K562 (cell line): ENCODE results near the gene TBC1D12. TPM values are rescaled to one million over a fixed set of nuclear protein-coding genes. Genes with fewer than 3 reads are reported as not detected.

ENCODE experiments used
- ARID3B ChIP-seq: fragments of 250-450 bp; sonication (Bioruptor Pico); IDR thresholded peaks from 2 replicates; pipeline ENCODE4 v1.4.0; 2020; ENCODE audit warnings: borderline replicate concordance
- ATF2 ChIP-seq: sonication (generic); formaldehyde crosslinking; IDR thresholded peaks from 2 replicates; pipeline ENCODE4 v1.8.1; 2022; ENCODE audit warnings: missing genetic modification reagents
- BRF1 ChIP-seq: IDR thresholded peaks from 3 replicates; pipeline ENCODE4 v1.6.1; 2011; ENCODE audit warnings: borderline replicate concordance, mild to moderate bottlenecking; ENCODE audit not compliant: insufficient read length; ENCODE audit errors: extremely low read depth
- E2F3 ChIP-seq: fragments of 250-450 bp; sonication (Bioruptor Pico); IDR thresholded peaks from 2 replicates; pipeline ENCODE4 v1.4.0; 2020; ENCODE audit warnings: mild to moderate bottlenecking
- E2F4 ChIP-seq: sonication (generic); formaldehyde crosslinking; IDR thresholded peaks from 2 replicates; pipeline ENCODE4 v1.8.0; 2022; ENCODE audit warnings: mild to moderate bottlenecking, low read depth, missing genetic modification reagents
- ETS2 ChIP-seq: IDR thresholded peaks from 2 replicates; pipeline ENCODE4 v1.6.1; 2016; ENCODE audit warnings: borderline replicate concordance, missing genetic modification characterization, mild to moderate bottlenecking, moderate library complexity, missing compliant biosample characterization; ENCODE audit not compliant: poor library complexity, severe bottlenecking
- FOSL1 ChIP-seq: fragments of 200-800 bp; sonication (Bioruptor generic); conservative IDR thresholded peaks from 2 replicates; pipeline ENCODE4 v1.6.1; 2016; ENCODE audit warnings: missing genetic modification characterization, missing compliant biosample characterization
- FOXP1 ChIP-seq: sonication (generic); formaldehyde crosslinking; IDR thresholded peaks from 2 replicates; pipeline ENCODE4 v1.8.0; 2022; ENCODE audit warnings: mild to moderate bottlenecking, missing genetic modification reagents
- HNRNPH1 ChIP-seq: fragments of 200-400 bp; formaldehyde crosslinking; optimal IDR thresholded peaks from 2 replicates; pipeline ENCODE3; 2017; ENCODE audit warnings: low read depth, mild to moderate bottlenecking, low read length, moderate library complexity
- JUNB ChIP-seq: fragments of 450-650 bp; formaldehyde crosslinking; conservative IDR thresholded peaks from 2 replicates; pipeline ENCODE4 v1.4.0; 2020; ENCODE audit warnings: mild to moderate bottlenecking
- LEF1 ChIP-seq: fragments of 450-650 bp; IDR thresholded peaks from 2 replicates; pipeline ENCODE4 v1.6.1; 2016; ENCODE audit warnings: mild to moderate bottlenecking
- MAFG ChIP-seq: fragments of 450-650 bp; conservative IDR thresholded peaks from 2 replicates; pipeline ENCODE4 v1.6.1; 2016; ENCODE audit warnings: missing genetic modification characterization, missing compliant biosample characterization
- NR2C2 ChIP-seq, 2 experiments: fragments of 200-800 bp in 1 of 2; sonication (Bioruptor generic) in 1 of 2; sonication (generic) in 1 of 2; formaldehyde crosslinking in 1 of 2; IDR thresholded peaks; 2 replicates each; pipeline versions ENCODE4 v1.6.1 to v1.8.0; 2016 to 2022; ENCODE audit warnings: mild to moderate bottlenecking in 1 of 2, missing compliant biosample characterization in 1 of 2, missing genetic modification characterization in 1 of 2, missing genetic modification reagents in 1 of 2
- NR3C1 ChIP-seq: sonication (generic); formaldehyde crosslinking; IDR thresholded peaks from 2 replicates; pipeline ENCODE4 v1.8.1; 2022; ENCODE audit warnings: missing genetic modification reagents
- POLR3G ChIP-seq: IDR thresholded peaks from 2 replicates; pipeline ENCODE4 v1.6.1; 2011; ENCODE audit not compliant: insufficient read length, insufficient replicate concordance; ENCODE audit errors: extremely low read depth
- SNRNP70 ChIP-seq: fragments of 200-400 bp; formaldehyde crosslinking; optimal IDR thresholded peaks from 2 replicates; pipeline ENCODE3; 2017; ENCODE audit warnings: low read depth, low read length
- TEAD2 ChIP-seq: fragments of 450-650 bp; IDR thresholded peaks from 2 replicates; pipeline ENCODE4 v1.6.1; 2016; ENCODE audit warnings: missing genetic modification characterization, control low read depth, missing compliant biosample characterization
- TRIM24 ChIP-seq, 2 experiments: fragments of 450-650 bp; IDR thresholded peaks; 2 replicates each; pipeline ENCODE4 v1.6.1; 2016
- ZNF184 ChIP-seq: sonication (generic); formaldehyde crosslinking; IDR thresholded peaks from 2 replicates; pipeline ENCODE4 v1.5.0; 2020; ENCODE audit warnings: missing genetic modification reagents
- ZNF592 ChIP-seq: fragments of 450-650 bp; IDR thresholded peaks from 2 replicates; pipeline ENCODE4 v1.6.1; 2017; ENCODE audit warnings: antibody characterized with exemption, mild to moderate bottlenecking
- ZNF785 ChIP-seq: fragments of 250-450 bp; sonication (Bioruptor Pico); IDR thresholded peaks from 2 replicates; pipeline ENCODE4 v1.4.0; 2020; ENCODE audit warnings: mild to moderate bottlenecking
- polyA plus RNA-seq, 8 experiments: library from polyadenylated mRNA; depleted of rRNA in 4 of 8; stranded (reverse) in 5 of 8; unstranded in 3 of 8; fragments of >200 nt; fragmentation: Nextera tagmentation in 2 of 8; fragmentation: Illumina TruSeq in 1 of 8; extraction: Ambion mirVana in 2 of 8; extraction: Trizol in 1 of 8; gene quantifications; 2 replicates each; pipeline versions ENCODE4 v1.2.1 to v1.2.3, GENCODE V29; 2011 to 2014; ENCODE audit warnings: inconsistent platforms in 1 of 8, missing spikeins in 1 of 8
- total RNA-seq, 7 experiments: library from RNA; depleted of rRNA in 6 of 7; stranded (reverse); fragments of >200 nt in 6 of 7; fragmentation: Illumina TruSeq in 2 of 7; extraction: Trizol in 2 of 7; gene quantifications; 2 replicates each; pipeline versions ENCODE4 v1.2.1 to v1.2.3, GENCODE V29; 2011 to 2021; ENCODE audit warnings: low replicate concordance in 1 of 7

The TBC1D12 gene
- total and polyA plus RNA-seq, 9 of the 15 experiments (the other 6 are each of a cell fraction or from before 2014, with no cell fraction given) = 2.1 to 6.7 (median 3.9) TPM

- TF ChIP-seq POLR3G = no peak
- no peak for TF ChIP-seq LEF1
- no peak for TF ChIP-seq FOSL1 (tag)
- no peak for TF ChIP-seq JUNB
- no peak for TF ChIP-seq ATF2
- TF ChIP-seq BRF1 = no peak
- no peak for TF ChIP-seq MAFG (tag)
- TF ChIP-seq SNRNP70 = no peak
- TF ChIP-seq TEAD2 = no peak
- TF ChIP-seq FOXP1 (CRISPR knock-in tag) = no peak
- no peak for TF ChIP-seq ZNF184 (CRISPR knock-in tag)
- no peak for TF ChIP-seq E2F4 (CRISPR knock-in tag)
- TF ChIP-seq ETS2 = no peak
- no peak for TF ChIP-seq NR2C2 (CRISPR knock-in tag; IDR thresholded peaks at IDR 0.05)
- TF ChIP-seq NR2C2 (tag; IDR thresholded peaks at IDR 0.05) = no peak
- TF ChIP-seq HNRNPH1 = no peak
- TF ChIP-seq ZNF785 (CRISPR knock-in tag) = no peak
- no peak for TF ChIP-seq ARID3B
- no peak for TF ChIP-seq NR3C1 (CRISPR knock-in tag)
- peak; percentile 72 for TF ChIP-seq E2F3 (CRISPR knock-in tag)
- no peak for TF ChIP-seq ZNF592
- no peak for TF ChIP-seq TRIM24 (IDR thresholded peaks at IDR 0.05)
Measured at GRCh38 chr10:94545391-94546048, 143.2 kb downstream of the TBC1D12 start, which contains the start of gene HELLS (continued).
